ENCODE measurements around the gene RSAD2. TPM values are rescaled to one million over a fixed set of nuclear protein-coding genes. Genes with fewer than 3 reads are reported as not detected.
"Not testable (repeated sequence)": the region's sequence is repeated elsewhere in the genome, so short reads cannot be mapped to it uniquely, and the experiment has no call there.

RSAD2 gene
- total RNA-seq, 3 donors from 2014 or later: 2.8 to 4.3 (median 3.3) TPM

- Mint-ChIP-seq H3K36me3 (ENCODE audit: insufficient read depth) (peaks cover 78% of the 10 kb centered on the region), H3K27me3 (ENCODE audit: low read depth) (no peaks in the 10 kb centered on the region), H3K4me3 (no peak overlapping the region), H3K9me3 (peaks cover 23% of the 10 kb centered on the region), H3K4me1 (ENCODE audit: low read depth) (peaks cover 9% of the 10 kb centered on the region)
- ATAC-seq (no peak), DNase-seq (no peak)
Measured at GRCh38 chr2:6852195-6852594, 25.4 kb upstream of the RSAD2 start.

DNA sequence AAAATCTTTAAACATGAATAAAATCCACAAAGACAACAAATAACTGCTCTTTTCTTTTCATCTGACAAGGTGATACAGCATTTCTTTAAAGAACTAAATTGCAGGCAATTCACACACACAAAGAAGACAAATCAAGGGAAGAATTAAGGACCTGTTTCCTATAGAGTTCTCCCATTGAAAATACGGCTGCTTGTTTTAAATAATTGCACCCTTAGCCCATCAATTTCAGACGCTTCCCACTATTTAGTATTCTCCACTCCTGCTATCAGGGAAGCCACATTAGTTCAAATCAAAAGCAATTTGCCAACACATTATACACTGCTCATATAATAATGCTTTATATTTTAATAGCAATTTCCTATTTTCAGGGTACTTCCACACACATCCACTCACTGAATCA, 23.2 kb upstream of the RSAD2 start:
- ATAC-seq: no peak
- H3K27me3 Mint-ChIP-seq (ENCODE audit: low read depth): no peaks in the 10 kb centered on the region
- peaks cover 17% of the 10 kb centered on the region for H3K9me3 Mint-ChIP-seq
- peaks cover 9% of the 10 kb centered on the region for H3K4me1 Mint-ChIP-seq (ENCODE audit: low read depth)
- H3K36me3 Mint-ChIP-seq (ENCODE audit: insufficient read depth): peaks cover 78% of the 10 kb centered on the region
- no peak for DNase-seq
- H3K4me3 Mint-ChIP-seq: no peak overlapping the region

GRCh38 chr2:6855860-6856547, 21.6 kb upstream of the RSAD2 start:
- H3K4me3 Mint-ChIP-seq: no peak overlapping the region
- DNase-seq (no peak), ATAC-seq (no peak)
- H3K4me1 Mint-ChIP-seq (ENCODE audit: low read depth): peaks cover 9% of the 10 kb centered on the region
- peaks cover 78% of the 10 kb centered on the region for H3K36me3 Mint-ChIP-seq (ENCODE audit: insufficient read depth)
- no peaks in the 10 kb centered on the region for H3K27me3 Mint-ChIP-seq (ENCODE audit: low read depth)
- H3K9me3 Mint-ChIP-seq: peaks cover 21% of the 10 kb centered on the region

DNA sequence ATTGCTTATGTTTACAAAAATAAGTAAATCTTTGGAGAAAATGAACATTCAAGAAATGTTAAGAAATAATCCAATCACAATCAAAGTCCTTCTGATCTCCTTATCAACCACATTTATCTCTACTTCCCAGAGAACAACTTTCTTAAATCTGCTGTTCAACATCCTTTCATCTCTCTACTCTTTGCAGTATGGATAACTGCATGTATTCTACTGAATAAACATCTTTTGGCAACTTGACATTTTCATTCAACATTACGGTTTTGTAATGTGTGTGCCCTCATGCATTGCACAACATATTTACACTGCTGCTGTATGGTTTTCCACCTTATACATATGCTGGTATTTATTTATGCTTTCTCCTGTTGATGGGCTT, 21.0 kb upstream of the RSAD2 start:
- Mint-ChIP-seq H3K4me1 (ENCODE audit: low read depth) (peaks cover 9% of the 10 kb centered on the region), H3K27me3 (ENCODE audit: low read depth) (no peaks in the 10 kb centered on the region), H3K36me3 (ENCODE audit: insufficient read depth) (peaks cover 78% of the 10 kb centered on the region), H3K4me3 (no peak overlapping the region), H3K9me3 (peaks cover 22% of the 10 kb centered on the region)
- DNase-seq: no peak
- ATAC-seq: no peak

DNA sequence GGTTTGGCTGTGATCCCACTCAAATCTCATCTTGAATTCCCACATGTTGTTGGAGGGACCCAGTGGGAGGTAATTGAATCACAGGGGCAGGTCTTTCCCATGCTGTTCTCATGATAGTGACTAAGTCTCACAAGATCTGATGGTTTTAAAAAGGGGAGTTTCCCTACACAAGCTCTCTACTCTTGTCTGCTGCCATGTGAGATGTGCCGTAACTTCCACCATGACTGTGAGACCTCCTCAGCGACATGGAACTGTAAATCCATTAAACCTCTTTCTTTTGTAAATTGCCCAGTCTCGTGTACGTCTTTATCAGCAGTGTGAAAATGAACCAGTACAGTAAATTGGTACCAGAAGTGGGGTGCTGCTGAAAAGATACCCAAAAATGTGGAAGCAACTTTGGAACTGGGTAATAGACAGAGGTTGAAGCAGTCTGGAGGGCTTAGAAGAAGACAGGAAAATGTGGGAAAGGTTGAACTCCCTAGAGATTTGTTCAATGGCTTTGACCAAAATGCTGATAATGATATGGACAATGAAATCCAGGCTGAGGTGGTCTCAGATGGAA, 19.0 kb upstream of the RSAD2 start:
- Mint-ChIP-seq H3K36me3 (ENCODE audit: insufficient read depth) (peaks cover 78% of the 10 kb centered on the region), H3K9me3 (peaks cover 29% of the 10 kb centered on the region)
- not testable (repeated sequence) for H3K4me3 Mint-ChIP-seq; DNase-seq; ATAC-seq; H3K4me1 Mint-ChIP-seq (ENCODE audit: low read depth); H3K27me3 Mint-ChIP-seq (ENCODE audit: low read depth)

- Mint-ChIP-seq H3K36me3 (ENCODE audit: insufficient read depth) (peaks cover 68% of the 10 kb centered on the region), H3K4me1 (ENCODE audit: low read depth) (peaks cover 17% of the 10 kb centered on the region), H3K27me3 (ENCODE audit: low read depth) (no peaks in the 10 kb centered on the region), H3K9me3 (peaks cover 29% of the 10 kb centered on the region), H3K4me3 (no peak overlapping the region)
- DNase-seq: no peak
- ATAC-seq: no peak
Measured at GRCh38 chr2:6860296-6860695, 17.3 kb upstream of the RSAD2 start.

- peak overlapping the region; percentile 70 for H3K4me3 Mint-ChIP-seq
Measured at GRCh38 chr2:6863792-6864191, 13.8 kb upstream of the RSAD2 start.

DNA sequence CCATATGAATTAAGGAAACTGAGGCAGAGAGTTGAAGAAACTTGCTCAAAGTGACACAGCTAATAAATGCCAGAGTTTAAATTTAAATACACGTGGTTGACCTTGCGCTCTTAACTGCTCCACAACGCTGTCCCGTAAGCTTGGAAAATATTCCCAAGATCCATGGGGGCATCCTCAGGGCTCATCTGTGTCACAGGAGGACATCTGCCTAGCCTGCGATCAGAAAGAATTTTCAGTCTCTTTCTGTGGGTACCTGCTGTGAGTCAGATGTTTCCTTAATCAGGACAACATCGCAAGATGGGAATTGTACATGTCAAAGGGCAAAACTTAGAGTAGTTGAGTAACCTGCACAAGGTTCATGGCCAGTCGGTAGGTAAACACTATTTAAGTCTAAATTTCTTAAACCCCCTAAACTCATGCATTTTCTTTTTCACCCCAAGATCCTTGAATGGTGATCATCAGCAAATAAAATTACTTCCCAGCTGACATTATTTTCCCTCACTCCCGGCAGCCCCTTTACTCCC, 13.3 kb upstream of the RSAD2 start:
- no peaks in the 10 kb centered on the region for H3K27me3 Mint-ChIP-seq (ENCODE audit: low read depth)
- ATAC-seq (no peak), DNase-seq (no peak)
- H3K4me1 Mint-ChIP-seq (ENCODE audit: low read depth): peaks cover 29% of the 10 kb centered on the region
- peaks cover 37% of the 10 kb centered on the region for H3K36me3 Mint-ChIP-seq (ENCODE audit: insufficient read depth)
- peak overlapping the region; percentile 70 for H3K4me3 Mint-ChIP-seq
- H3K9me3 Mint-ChIP-seq: peaks cover 17% of the 10 kb centered on the region

More at GRCh38 chr2:6863792-6864191, 13.8 kb upstream of the RSAD2 start:
- Mint-ChIP-seq H3K9me3 (peaks cover 20% of the 10 kb centered on the region), H3K27me3 (ENCODE audit: low read depth) (no peaks in the 10 kb centered on the region), H3K36me3 (ENCODE audit: insufficient read depth) (peaks cover 42% of the 10 kb centered on the region), H3K4me1 (ENCODE audit: low read depth) (peaks cover 29% of the 10 kb centered on the region)
- DNase-seq: no peak
- ATAC-seq: no peak

- H3K36me3 Mint-ChIP-seq (ENCODE audit: insufficient read depth): peaks cover 31% of the 10 kb centered on the region
- ATAC-seq (peak; percentile 15 to 16), DNase-seq (no peak)
- peak overlapping the region; percentile 70 for H3K4me3 Mint-ChIP-seq
- H3K4me1 Mint-ChIP-seq (ENCODE audit: low read depth): peaks cover 29% of the 10 kb centered on the region
- peaks cover 16% of the 10 kb centered on the region for H3K9me3 Mint-ChIP-seq
- no peaks in the 10 kb centered on the region for H3K27me3 Mint-ChIP-seq (ENCODE audit: low read depth)
Measured at GRCh38 chr2:6864923-6865345, 12.6 kb upstream of the RSAD2 start.

GRCh38 chr2:6865346-6866274, 12.0 kb upstream of the RSAD2 start, which contains the start of gene CMPK2:
TSS of gene CMPK2 (minus strand) at chr2:6865907. CDS start at chr2:6865696, 211 bp downstream.
- peaks cover 24% of the 10 kb centered on the region for H3K36me3 Mint-ChIP-seq (ENCODE audit: insufficient read depth)
- ATAC-seq: peak; percentile 80 to 81

DNA sequence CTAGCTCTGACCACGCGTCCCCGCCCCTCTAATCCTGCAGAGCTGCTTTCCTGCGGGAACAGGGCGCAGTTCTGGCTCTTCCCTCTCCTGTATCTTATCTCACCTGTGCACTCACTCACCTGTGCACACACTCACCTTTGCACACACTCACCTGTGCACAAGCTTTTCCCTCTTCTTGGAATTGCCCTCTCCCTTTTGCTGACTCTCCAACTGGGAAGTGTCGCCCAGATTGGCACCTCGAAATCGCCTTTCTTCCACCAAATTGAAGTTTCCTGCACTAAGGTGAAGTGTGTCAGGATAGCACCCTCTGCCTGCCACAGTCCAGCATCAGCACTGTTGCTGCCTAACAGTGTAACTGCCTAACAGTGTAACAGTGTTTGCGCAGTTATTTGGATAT, 11.3 kb upstream of the RSAD2 start:
- H3K36me3 Mint-ChIP-seq (ENCODE audit: insufficient read depth): peaks cover 17% of the 10 kb centered on the region
- DNase-seq (peak; percentile 23), ATAC-seq (peak in 1 of 2 donors; percentile 33)
- peaks cover 31% of the 10 kb centered on the region for H3K4me1 Mint-ChIP-seq (ENCODE audit: low read depth)
- H3K4me3 Mint-ChIP-seq: peak overlapping the region; percentile 97
- peaks cover 8% of the 10 kb centered on the region for H3K9me3 Mint-ChIP-seq
- no peaks in the 10 kb centered on the region for H3K27me3 Mint-ChIP-seq (ENCODE audit: low read depth)

More at GRCh38 chr2:6865346-6866274, 12.0 kb upstream of the RSAD2 start, which contains the start of gene CMPK2:
- H3K9me3 Mint-ChIP-seq: peaks cover 9% of the 10 kb centered on the region
- peak within 1 kb of the TSS; percentile 97 for H3K4me3 Mint-ChIP-seq
- H3K27me3 Mint-ChIP-seq (ENCODE audit: low read depth): no peaks in the 10 kb centered on the region
- DNase-seq: peak; percentile 71
- H3K4me1 Mint-ChIP-seq (ENCODE audit: low read depth): peaks cover 29% of the 10 kb centered on the region

DNA sequence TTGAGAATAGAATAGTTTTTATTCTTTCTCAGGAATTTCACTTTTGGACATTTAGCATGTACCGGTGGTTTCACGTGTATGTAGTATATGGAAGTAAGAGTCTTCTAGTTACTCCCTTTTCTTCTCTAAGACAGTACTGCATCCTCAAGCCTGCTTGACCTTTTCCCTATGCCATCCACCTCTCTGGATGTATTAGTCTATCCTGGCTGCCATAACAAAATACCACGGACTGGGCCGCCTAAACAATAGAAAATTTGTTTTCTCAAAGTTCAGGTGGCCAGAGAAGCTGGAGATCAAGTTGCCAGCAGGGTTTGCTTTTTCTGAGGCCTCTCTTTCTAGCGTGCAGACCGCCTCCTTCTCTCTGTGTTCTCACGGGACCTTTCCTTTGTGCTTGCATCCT, 10.6 kb upstream of the RSAD2 start:
- DNase-seq (no peak), ATAC-seq (no peak)
- Mint-ChIP-seq H3K4me3 (peak overlapping the region; percentile 97), H3K4me1 (ENCODE audit: low read depth) (peaks cover 32% of the 10 kb centered on the region), H3K27me3 (ENCODE audit: low read depth) (no peaks in the 10 kb centered on the region), H3K36me3 (ENCODE audit: insufficient read depth) (peaks cover 10% of the 10 kb centered on the region), H3K9me3 (peaks cover 2% of the 10 kb centered on the region)

DNA sequence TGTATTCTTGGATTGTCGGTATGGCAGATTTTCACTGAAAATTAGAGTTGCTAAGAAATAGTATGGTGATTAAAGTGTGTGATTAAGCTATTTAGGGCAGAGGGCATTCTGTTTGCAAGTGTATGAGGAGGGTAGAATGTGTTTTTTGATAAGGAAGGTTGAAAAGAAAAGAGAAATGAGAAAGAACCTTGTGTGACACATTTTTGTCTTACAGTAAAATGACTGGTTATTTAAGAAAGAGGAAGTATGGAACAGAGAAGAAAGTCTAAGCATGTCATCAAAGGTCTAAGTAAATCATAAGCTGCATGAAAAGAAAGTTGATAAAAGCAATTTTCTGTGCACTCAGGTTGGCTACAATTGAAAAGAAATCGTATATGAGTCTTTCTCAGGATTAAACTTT, 5.2 kb upstream of the RSAD2 start:
- Mint-ChIP-seq H3K27me3 (ENCODE audit: low read depth) (no peaks in the 10 kb centered on the region), H3K4me1 (ENCODE audit: low read depth) (peaks cover 37% of the 10 kb centered on the region), H3K36me3 (ENCODE audit: insufficient read depth) (peaks cover 3% of the 10 kb centered on the region), H3K9me3 (peaks cover 4% of the 10 kb centered on the region), H3K4me3 (peak overlapping the region; percentile 14)
- DNase-seq (no peak), ATAC-seq (peak; percentile 43 to 51)

GRCh38 chr2:6874032-6874431, 3.5 kb upstream of the RSAD2 start:
- H3K27me3 Mint-ChIP-seq (ENCODE audit: low read depth): no peaks in the 10 kb centered on the region
- H3K36me3 Mint-ChIP-seq (ENCODE audit: insufficient read depth): peaks cover 3% of the 10 kb centered on the region
- H3K4me3 Mint-ChIP-seq: no peak overlapping the region
- H3K4me1 Mint-ChIP-seq (ENCODE audit: low read depth): peaks cover 46% of the 10 kb centered on the region
- ATAC-seq (no peak), DNase-seq (no peak)
- peaks cover 4% of the 10 kb centered on the region for H3K9me3 Mint-ChIP-seq

Measured in activated T-cell treated with anti-CD3 and anti-CD28 coated beads, Interleukin-2, amount 50 U/mL, for 4 hours (primary cell).